SH-SY5Y (cell line): Measurements from ENCODE around the gene SH3GL1.

Experiments
- GATA2 ChIP-seq: IDR thresholded peaks from 2 replicates; pipeline ENCODE4 v1.6.1; 2011; ENCODE audit warnings: mild to moderate bottlenecking, low read depth, low read length
- GATA3 ChIP-seq: IDR thresholded peaks from 2 replicates; pipeline ENCODE4 v1.6.1; 2011; ENCODE audit warnings: low read depth, mild to moderate bottlenecking, low read length, moderate library complexity

DNA sequence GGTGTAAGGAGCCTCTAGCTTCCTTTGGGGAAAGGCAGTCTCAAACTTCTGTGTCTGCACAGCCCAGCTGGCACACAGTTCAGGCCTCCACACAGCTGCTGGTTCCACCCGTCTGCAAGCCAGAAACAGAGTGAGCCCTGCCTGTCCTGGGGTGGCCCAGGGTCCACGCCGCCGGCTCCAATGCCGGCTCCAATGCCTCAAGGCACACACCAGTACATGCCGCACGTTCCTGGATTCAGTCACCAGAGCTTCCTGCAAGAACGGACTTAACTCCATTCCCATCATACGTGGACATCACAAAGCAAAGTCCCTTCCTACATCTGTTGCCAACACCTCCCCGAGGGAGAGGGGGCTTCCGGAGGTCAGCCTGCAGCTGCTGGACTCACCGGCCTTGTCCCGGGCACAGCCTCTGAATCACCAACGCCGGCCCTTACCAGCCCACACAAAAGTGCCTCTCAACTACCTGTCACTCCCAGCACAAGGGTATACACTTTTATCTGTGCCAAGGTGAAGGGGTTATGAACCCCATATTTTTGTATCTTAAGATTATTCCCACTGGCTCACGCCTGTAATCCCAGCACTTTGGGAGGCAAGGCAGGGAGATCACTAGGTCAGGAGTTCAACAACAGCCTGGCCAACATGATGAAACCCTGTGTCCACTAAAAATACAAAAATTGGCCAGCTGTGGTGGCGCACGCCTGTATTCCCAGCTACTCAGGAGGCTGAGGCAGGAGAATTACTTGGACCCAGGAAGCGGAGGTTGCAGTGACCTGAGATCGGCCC, 8.5 kb downstream of the SH3GL1 start:
- TF ChIP-seq GATA2 (no peak), GATA3 (no peak)
